Adipocyte (in vitro differentiated cells): ENCODE measurements around the gene GPATCH8.
"Not testable (repeated sequence)": the region's sequence is repeated elsewhere in the genome, so short reads cannot be mapped to it uniquely, and the experiment has no call there.

Source experiments
- DNase-seq: peaks from one replicate; pipeline ENCODE4 v3.0.0-alpha.2; 2015; ENCODE audit warnings: low read depth
- H3K27me3 ChIP-seq: replicated peaks from 2 replicates; pipeline ENCODE4 v1.7.0; 2013; ENCODE audit warnings: mild to moderate bottlenecking, low read length, moderate library complexity; ENCODE audit not compliant: control insufficient read depth, insufficient read depth
- H3K36me3 ChIP-seq: 2 replicates; pipeline ENCODE4 v1.7.0; 2013; ENCODE audit warnings: low read length, mild to moderate bottlenecking, moderate library complexity; ENCODE audit not compliant: control insufficient read depth, insufficient read depth, severe bottlenecking
- H3K4me1 ChIP-seq: 2 replicates; pipeline ENCODE4 v1.7.0; 2013; ENCODE audit warnings: mild to moderate bottlenecking, low read length, moderate library complexity; ENCODE audit not compliant: control insufficient read depth, insufficient read depth
- H3K4me3 ChIP-seq: 2 replicates; pipeline ENCODE4 v1.7.0; 2013; ENCODE audit warnings: mild to moderate bottlenecking, low read length, moderate library complexity
- H3K9ac ChIP-seq: 2 replicates; pipeline ENCODE4 v1.7.0; 2013; ENCODE audit warnings: mild to moderate bottlenecking, low read length, moderate library complexity
- H3K9me3 ChIP-seq: 2 replicates; pipeline ENCODE4 v1.7.0; 2013; ENCODE audit warnings: mild to moderate bottlenecking, low read length, moderate library complexity; ENCODE audit not compliant: control insufficient read depth

GPATCH8 gene

DNA sequence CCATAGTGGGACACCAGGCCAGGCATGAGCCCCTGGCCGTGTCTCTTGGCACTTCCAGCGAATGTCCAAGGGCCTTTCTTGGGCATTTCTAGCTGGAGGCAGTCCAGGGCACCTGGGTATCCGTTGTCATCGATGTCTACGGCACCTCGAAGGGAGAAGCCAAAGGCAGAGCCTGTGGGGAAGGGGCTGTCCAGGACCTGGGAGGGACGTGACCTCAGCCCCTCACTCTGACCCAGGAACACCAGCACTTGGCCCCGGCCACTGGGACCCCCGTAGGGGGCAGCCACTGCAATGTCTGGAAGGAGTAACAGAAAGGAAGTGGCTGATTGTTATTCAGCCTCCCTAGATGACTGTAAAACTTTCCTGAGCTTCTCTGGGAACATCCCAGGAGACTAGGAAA lies 122.4 kb downstream of the GPATCH8 start:
- H3K4me3 ChIP-seq: no peak overlapping the region
- H3K9ac ChIP-seq: no peak overlapping the region
- no peaks in the 10 kb centered on the region for H3K9me3 ChIP-seq
- H3K27me3 ChIP-seq: peaks cover 37% of the 10 kb centered on the region
- no peak for DNase-seq
- peaks cover 5% of the 10 kb centered on the region for H3K4me1 ChIP-seq
- H3K36me3 ChIP-seq: no peaks in the 10 kb centered on the region

- peaks cover 37% of the 10 kb centered on the region for H3K27me3 ChIP-seq
- H3K4me3 ChIP-seq: no peak overlapping the region
- H3K9ac ChIP-seq: no peak overlapping the region
- H3K36me3 ChIP-seq: no peaks in the 10 kb centered on the region
- H3K4me1 ChIP-seq: peaks cover 5% of the 10 kb centered on the region
- no peak for DNase-seq
- no peaks in the 10 kb centered on the region for H3K9me3 ChIP-seq
Measured at GRCh38 chr17:44379887-44380286, 123.3 kb downstream of the GPATCH8 start.

DNA sequence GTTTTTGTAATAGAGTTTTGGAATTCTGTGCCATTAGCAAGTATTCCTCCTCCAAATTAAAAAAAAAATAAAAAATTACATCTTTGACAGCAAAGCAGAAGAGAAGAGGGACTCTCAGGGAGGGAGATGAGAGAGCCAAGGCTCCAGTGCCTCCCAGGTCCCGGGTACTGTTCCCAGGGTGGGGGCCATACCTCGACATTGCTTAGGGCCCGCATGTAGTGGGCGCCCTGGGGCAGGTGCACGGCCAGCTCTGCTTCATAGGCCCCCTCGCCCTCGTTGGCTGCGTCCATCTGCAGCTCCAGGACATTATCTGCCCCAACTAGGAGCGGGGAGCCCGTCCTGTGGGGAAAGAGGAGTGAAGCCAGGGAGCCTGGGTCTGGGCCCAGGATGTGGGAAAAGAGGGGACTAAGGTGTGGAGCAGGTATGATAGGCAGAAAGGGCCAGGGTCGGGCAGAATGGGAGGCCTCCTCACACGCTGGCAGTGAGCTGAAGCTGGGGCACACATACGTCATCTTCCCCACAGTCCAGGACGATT lies 125.0 kb downstream of the GPATCH8 start:
- Histone ChIP-seq H3K4me3 (no peak overlapping the region), H3K27me3 (peaks cover 24% of the 10 kb centered on the region), H3K9ac (no peak overlapping the region), H3K9me3 (no peaks in the 10 kb centered on the region), H3K36me3 (no peaks in the 10 kb centered on the region), H3K4me1 (peaks cover 5% of the 10 kb centered on the region)
- no peak for DNase-seq

DNA sequence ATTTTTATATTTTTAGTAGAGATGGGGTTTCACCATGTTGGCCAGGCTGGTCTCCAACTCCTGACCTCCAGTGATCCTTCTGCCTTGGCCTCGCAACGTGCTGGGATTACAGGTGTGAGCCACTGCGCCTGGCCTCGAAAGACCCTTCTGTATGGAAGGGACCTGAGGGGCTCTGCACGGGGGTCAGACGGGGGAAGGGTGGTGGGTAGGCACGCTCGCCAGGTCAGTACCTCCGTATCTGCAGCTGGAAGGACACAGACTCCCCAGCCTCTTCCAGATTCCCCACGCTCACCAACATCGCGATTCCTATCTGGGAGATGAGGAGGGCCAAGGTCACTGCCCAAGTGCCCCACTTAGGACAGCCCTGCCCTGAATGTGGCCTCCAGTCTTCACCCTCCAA lies 126.4 kb downstream of the GPATCH8 start:
- Histone ChIP-seq H3K9me3 (no peaks in the 10 kb centered on the region), H3K9ac (no peak overlapping the region), H3K4me1 (peaks cover 5% of the 10 kb centered on the region), H3K36me3 (no peaks in the 10 kb centered on the region), H3K27me3 (peaks cover 25% of the 10 kb centered on the region), H3K4me3 (no peak overlapping the region)
- DNase-seq: no peak

- H3K27me3 ChIP-seq: peaks cover 31% of the 10 kb centered on the region
- no peaks in the 10 kb centered on the region for H3K36me3 ChIP-seq
- H3K4me3 ChIP-seq: no peak overlapping the region
- DNase-seq: peak; percentile 35
- H3K9ac ChIP-seq: no peak overlapping the region
- H3K9me3 ChIP-seq: no peaks in the 10 kb centered on the region
- peaks cover 5% of the 10 kb centered on the region for H3K4me1 ChIP-seq
Measured at GRCh38 chr17:44376124-44376523, 127.1 kb downstream of the GPATCH8 start.

GRCh38 chr17:44375196-44376017 lies 127.8 kb downstream of the GPATCH8 start:
- Histone ChIP-seq H3K4me1 (peaks cover 5% of the 10 kb centered on the region), H3K9me3 (no peaks in the 10 kb centered on the region), H3K27me3 (peaks cover 32% of the 10 kb centered on the region), H3K36me3 (no peaks in the 10 kb centered on the region), H3K4me3 (no peak overlapping the region), H3K9ac (no peak overlapping the region)
- no peak for DNase-seq

DNA sequence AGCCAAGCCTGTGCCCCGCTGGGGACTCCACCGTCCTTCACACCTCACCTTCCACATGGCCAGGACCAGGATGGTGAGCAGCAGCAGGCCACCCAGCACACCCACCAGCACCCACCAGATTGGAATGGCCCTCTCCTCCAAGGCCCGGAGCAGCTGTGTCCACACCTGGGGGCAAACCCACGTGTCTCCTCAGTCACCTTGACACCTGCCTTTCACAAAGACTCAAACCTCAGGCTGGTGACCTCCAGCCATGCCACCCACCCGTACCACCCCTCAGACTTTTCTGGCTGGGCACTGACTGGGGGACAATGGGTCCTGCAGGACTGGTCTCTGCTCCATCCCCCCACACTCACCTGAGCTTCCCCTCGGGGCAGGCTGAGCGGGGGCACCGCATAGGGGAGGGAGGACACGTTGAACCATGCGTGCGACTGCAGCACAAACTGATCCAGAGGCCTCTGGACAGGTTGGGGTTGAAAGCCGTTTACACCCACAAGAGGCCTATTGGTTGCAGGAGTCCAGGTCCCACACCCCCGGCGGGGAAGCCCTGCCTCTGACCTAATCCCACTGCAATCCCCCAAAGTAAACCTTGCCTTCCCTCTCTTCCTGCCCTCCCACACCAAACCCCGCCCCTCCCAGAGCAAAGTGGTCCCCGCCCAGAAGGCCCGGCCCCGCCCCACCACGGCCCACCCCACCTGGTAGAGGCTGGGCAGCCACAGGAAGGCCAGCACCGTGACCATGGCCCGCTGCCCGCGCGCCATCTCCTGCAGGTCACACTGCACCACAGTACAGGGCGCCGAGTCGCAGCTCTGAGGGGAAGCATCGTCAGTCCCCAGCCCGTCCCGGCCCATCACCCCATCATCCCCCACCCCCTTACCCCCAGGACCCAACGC lies 128.7 kb downstream of the GPATCH8 start:
- Histone ChIP-seq H3K9me3 (no peaks in the 10 kb centered on the region), H3K36me3 (no peaks in the 10 kb centered on the region), H3K27me3 (peaks cover 29% of the 10 kb centered on the region), H3K4me1 (peaks cover 5% of the 10 kb centered on the region), H3K9ac (no peak overlapping the region), H3K4me3 (no peak overlapping the region)
- DNase-seq: no peak

DNA sequence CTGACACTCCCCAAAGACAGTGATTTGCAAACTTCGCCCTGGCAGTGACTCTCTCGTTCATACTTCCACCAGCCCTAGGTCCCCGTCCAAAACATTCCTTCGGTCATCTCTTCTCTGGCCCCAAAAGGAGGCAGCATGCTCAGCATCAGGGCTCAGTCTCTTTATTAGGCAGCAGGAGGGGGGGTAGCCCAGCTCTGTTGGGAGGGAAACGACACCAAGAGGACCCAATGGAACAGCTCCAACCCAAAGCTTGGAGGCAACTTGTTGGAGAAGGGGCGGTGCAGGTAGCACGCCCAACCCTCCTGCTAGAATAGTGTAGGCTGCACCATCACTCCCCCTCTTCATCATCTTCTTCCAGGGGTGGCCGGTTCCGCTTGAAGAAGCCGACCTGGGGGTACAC lies 131.2 kb downstream of the GPATCH8 start:
- no peaks in the 10 kb centered on the region for H3K36me3 ChIP-seq
- H3K4me3 ChIP-seq: no peak overlapping the region
- no peak overlapping the region for H3K9ac ChIP-seq
- no peaks in the 10 kb centered on the region for H3K9me3 ChIP-seq
- DNase-seq: no peak
- H3K4me1 ChIP-seq: peaks cover 5% of the 10 kb centered on the region
- peaks cover 31% of the 10 kb centered on the region for H3K27me3 ChIP-seq

DNA sequence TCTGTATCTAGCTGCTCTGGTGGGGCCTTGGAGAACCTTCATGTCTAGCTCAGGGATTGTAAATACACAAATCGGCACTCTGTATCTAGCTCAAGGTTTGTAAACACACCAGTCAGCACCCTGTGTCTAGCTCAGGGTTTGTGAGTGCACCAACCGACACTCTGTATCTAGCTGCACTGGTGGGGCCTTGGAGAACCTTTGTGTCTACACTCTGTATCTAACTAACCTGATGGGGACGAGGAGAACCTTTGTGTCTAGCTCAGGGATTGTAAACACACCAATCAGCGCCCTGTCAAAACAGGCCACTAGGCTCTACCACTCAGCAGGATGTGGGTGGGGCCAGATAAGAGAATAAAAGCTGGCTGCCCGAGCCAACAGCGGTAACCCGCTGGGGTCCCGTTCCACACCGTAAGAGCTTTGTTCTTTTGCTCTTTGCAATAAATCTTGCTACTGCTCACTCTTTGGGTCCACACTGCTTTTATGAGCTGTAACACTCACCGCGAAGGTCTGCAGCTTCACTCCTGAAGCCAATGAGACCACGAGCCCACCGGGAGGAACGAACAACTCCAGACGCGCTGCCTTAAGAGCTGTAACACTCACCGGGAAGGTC lies 133.7 kb downstream of the GPATCH8 start:
- H3K4me3 ChIP-seq, DNase-seq, H3K9me3 ChIP-seq, H3K36me3 ChIP-seq, H3K4me1 ChIP-seq, H3K9ac ChIP-seq: not testable (repeated sequence)
- peaks cover 32% of the 10 kb centered on the region for H3K27me3 ChIP-seq

GRCh38 chr17:44368391-44369243 lies 134.6 kb downstream of the GPATCH8 start:
- H3K36me3 ChIP-seq, H3K9me3 ChIP-seq, DNase-seq, H3K4me1 ChIP-seq, H3K9ac ChIP-seq, H3K4me3 ChIP-seq: not testable (repeated sequence)
- peaks cover 32% of the 10 kb centered on the region for H3K27me3 ChIP-seq
